Left lobe of liver (tissue), 2 donors: Measurements from ENCODE around the gene SHISAL2A. TPM values are rescaled to one million over a fixed set of nuclear protein-coding genes. Genes with fewer than 3 reads are reported as not detected.

Source experiments
- ATAC-seq: fragments of 200-7000 bp; cut with Tn5 transposase; one replicate; pipeline ENCODE4 v1.9.1; 2020; ENCODE audit warnings: mild to moderate bottlenecking, moderate library complexity
- DNase-seq: peaks from one replicate; pipeline ENCODE4 v3.0.0-alpha.2; 2020; ENCODE audit warnings: low spot score
- total RNA-seq: library from RNA; stranded (reverse); gene quantifications from one replicate; pipeline ENCODE4 v1.2.1, GENCODE V29; 2021
- donor health status: DM: no; HTN: no; CAD: no; lungs with moderate emphysema.
- donor health status: DM: no; HTN: yes; CAD: no.

SHISAL2A gene
- total RNA-seq = 0.23 TPM

GRCh38 chr1:52632732-52633290, at the start of gene SHISAL2A:
TSS of gene SHISAL2A (plus strand) at chr1:52633168. CDS start at chr1:52633494, 326 bp downstream.
- DNase-seq (no peak), ATAC-seq (peak; percentile 67)

- ATAC-seq (peak; percentile 71), DNase-seq (peak; percentile 57)
These were observed 47.5 kb upstream of the SHISAL2A start for GRCh38 chr1:52585474-52585873.

GRCh38 chr1:52588027-52588426, 44.9 kb upstream of the SHISAL2A start:
- ATAC-seq = no peak
- DNase-seq = no peak

GRCh38 chr1:52588535-52588934, 44.4 kb upstream of the SHISAL2A start:
- ATAC-seq = no peak
- DNase-seq = no peak

- no peak for ATAC-seq
These were observed 42.7 kb upstream of the SHISAL2A start for GRCh38 chr1:52590266-52590665.

GRCh38 chr1:52592637-52593323, 40.2 kb upstream of the SHISAL2A start:
- no peak for ATAC-seq
- no peak for DNase-seq

More at GRCh38 chr1:52590266-52590665, 42.7 kb upstream of the SHISAL2A start:
- DNase-seq = no peak

GRCh38 chr1:52593495-52593894, 39.5 kb upstream of the SHISAL2A start:
- no peak for ATAC-seq
- DNase-seq = no peak

- no peak for DNase-seq
- no peak for ATAC-seq
These were observed 37.9 kb upstream of the SHISAL2A start for GRCh38 chr1:52595061-52595460.

- ATAC-seq = no peak
These were observed 35.1 kb upstream of the SHISAL2A start for GRCh38 chr1:52597912-52598311.

GRCh38 chr1:52598729-52599128, 34.2 kb upstream of the SHISAL2A start:
- no peak for DNase-seq
- ATAC-seq = no peak

More at GRCh38 chr1:52597912-52598311, 35.1 kb upstream of the SHISAL2A start:
- DNase-seq = no peak

GRCh38 chr1:52599236-52599635, 33.7 kb upstream of the SHISAL2A start:
- DNase-seq = no peak
- ATAC-seq = no peak

- DNase-seq (no peak), ATAC-seq (peak; percentile 32)
These were observed 32.3 kb upstream of the SHISAL2A start for GRCh38 chr1:52600533-52601179.

GRCh38 chr1:52601519-52601918, 31.4 kb upstream of the SHISAL2A start:
- ATAC-seq = no peak
- DNase-seq = no peak

- DNase-seq = peak; percentile 49
- ATAC-seq = peak; percentile 79
These were observed 30.7 kb upstream of the SHISAL2A start, which contains the start of gene GPX7 for GRCh38 chr1:52601991-52602855. TSS of gene GPX7 (plus strand) at chr1:52602371. CDS start at chr1:52602410, 39 bp downstream.

GRCh38 chr1:52602856-52603600, 29.9 kb upstream of the SHISAL2A start:
- DNase-seq (no peak), ATAC-seq (peak; percentile 31)

GRCh38 chr1:52603630-52604029, 29.3 kb upstream of the SHISAL2A start:
- DNase-seq = no peak
- ATAC-seq = no peak

GRCh38 chr1:52604063-52604770, 28.8 kb upstream of the SHISAL2A start:
- ATAC-seq (peak; percentile 24), DNase-seq (no peak)

GRCh38 chr1:52613636-52614373, 19.2 kb upstream of the SHISAL2A start:
- no peak for DNase-seq
- ATAC-seq = peak; percentile 42

- DNase-seq = no peak
These were observed 18.3 kb upstream of the SHISAL2A start for GRCh38 chr1:52614671-52615070.

More at GRCh38 chr1:52614671-52615070, 18.3 kb upstream of the SHISAL2A start:
- no peak for ATAC-seq
